Naive B cell (primary cell): ENCODE measurements around the gene GZMB. TPM values are rescaled to one million over a fixed set of nuclear protein-coding genes. Genes with fewer than 3 reads are reported as not detected.
"Not testable (repeated sequence)": the region's sequence is repeated elsewhere in the genome, so short reads cannot be mapped to it uniquely, and the experiment has no call there.

Experiments
- ATAC-seq, 2 donors: fragments of 150-1000 bp; cut with Tn5 transposase; 2 replicates each; pipeline ENCODE4 v1.10.0; 2021; ENCODE audit warnings: low read depth in 2 of 2, mild to moderate bottlenecking in 2 of 2, moderate library complexity in 2 of 2
- DNase-seq: peaks from one replicate; pipeline ENCODE4 v3.0.0; 2022
- H3K27ac Mint-ChIP-seq, 6 donors: one replicate each; pipeline ENCODE4 v1.8.0; 2020 to 2022; ENCODE audit warnings: mild to moderate bottlenecking in 6 of 6, mixed read lengths in 6 of 6, moderate library complexity in 5 of 6, inconsistent platforms in 2 of 6
- H3K27me3 Mint-ChIP-seq, 3 donors: one replicate each; pipeline ENCODE4 v1.8.0; 2021 to 2022; ENCODE audit warnings: mixed read lengths in 3 of 3, mild to moderate bottlenecking in 1 of 3
- H3K36me3 Mint-ChIP-seq, 2 donors: one replicate each; pipeline ENCODE4 v1.8.0; 2020 to 2022; ENCODE audit warnings: mixed read lengths in 2 of 2, inconsistent platforms in 1 of 2, mild to moderate bottlenecking in 1 of 2
- H3K4me1 Mint-ChIP-seq, 3 donors: one replicate each; pipeline ENCODE4 v1.8.0; 2020 to 2022; ENCODE audit warnings: mixed read lengths in 3 of 3, inconsistent platforms in 1 of 3, mild to moderate bottlenecking in 1 of 3, moderate library complexity in 1 of 3
- H3K4me3 Mint-ChIP-seq, 8 donors: one replicate each; pipeline ENCODE4 v1.8.0; 2020 to 2022; ENCODE audit warnings: mild to moderate bottlenecking in 8 of 8, mixed read lengths in 8 of 8, moderate library complexity in 8 of 8, inconsistent platforms in 2 of 8
- H3K9me3 Mint-ChIP-seq, 7 donors: one replicate each; pipeline ENCODE4 v1.8.0; 2020 to 2022; ENCODE audit warnings: mixed read lengths in 7 of 7, mild to moderate bottlenecking in 5 of 7, inconsistent platforms in 2 of 7, moderate library complexity in 1 of 7
- polyA plus RNA-seq, 6 donors: library from polyadenylated mRNA; unstranded; fragments of 300-500 nt; fragmentation: Illumina TruSeq; gene quantifications; one replicate each; pipeline ENCODE4 v1.2.3, GENCODE V29; 2021; ENCODE audit warnings: low read depth in 6 of 6

Gene GZMB
- polyA plus RNA-seq, 6 donors from 2014 or later, result 1.1 to 3.2 (median 2.6) TPM

DNA sequence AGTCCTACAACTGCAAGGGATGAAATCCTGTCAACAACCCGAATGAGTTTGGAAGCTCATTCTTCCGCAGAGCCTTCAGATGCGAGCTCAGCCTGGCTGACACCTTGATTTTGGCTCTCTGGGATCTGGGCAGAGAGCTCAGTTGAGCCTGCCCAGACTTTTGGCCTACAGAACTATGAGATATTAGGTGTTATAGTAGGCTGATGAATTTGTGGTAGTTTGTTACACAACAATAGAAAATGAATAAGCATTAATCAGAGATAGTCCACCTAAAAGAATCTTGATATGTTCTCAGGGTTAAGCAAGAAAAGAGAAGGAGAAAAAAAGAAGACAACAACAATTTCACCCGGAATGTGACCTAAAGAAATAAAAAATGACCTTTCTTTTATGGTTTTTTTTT, 30.4 kb upstream of the GZMB start:
- DNase-seq (no peak), ATAC-seq (no peak)
- Mint-ChIP-seq H3K27me3 (peaks cover 0 to 5% (median 0%) of the 10 kb centered on the region in 3 donors), H3K36me3 (no peaks in the 10 kb centered on the region), H3K9me3 (peaks cover 0 to 5% (median 0%) of the 10 kb centered on the region in 7 donors), H3K4me1 (peaks cover 37 to 56% (median 42%) of the 10 kb centered on the region in 3 donors), H3K4me3 (peak overlapping the region in 1 of 8 donors; percentile 32), H3K27ac (peak overlapping the region in 2 of 6 donors; percentile 47 to 54)

DNA sequence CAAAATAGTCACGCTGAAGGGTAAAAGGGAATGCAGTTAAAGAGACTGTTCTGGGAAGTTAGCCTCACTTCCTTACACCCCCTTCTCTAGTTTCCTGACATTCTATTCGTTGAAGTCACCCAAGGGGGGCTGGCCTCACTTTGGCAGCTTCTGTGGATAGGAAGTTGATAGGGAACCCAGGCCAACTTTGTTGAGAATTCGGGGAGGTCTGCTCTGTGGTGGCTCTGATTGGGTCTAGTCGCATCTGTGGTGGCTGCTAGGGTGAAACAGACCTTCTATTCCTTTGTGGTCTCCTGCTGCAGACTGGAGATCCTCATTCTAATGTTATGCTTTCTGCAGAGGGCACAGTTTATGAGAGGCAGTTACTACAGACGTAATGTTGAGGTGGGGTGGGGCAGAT, 28.8 kb upstream of the GZMB start:
- peaks cover 33 to 50% (median 42%) of the 10 kb centered on the region in 3 donors for H3K4me1 Mint-ChIP-seq
- peaks cover 0 to 5% (median 0%) of the 10 kb centered on the region in 7 donors for H3K9me3 Mint-ChIP-seq
- no peak for DNase-seq
- ATAC-seq, result peak; percentile 20
- H3K27me3 Mint-ChIP-seq, result peaks cover 0 to 5% (median 3%) of the 10 kb centered on the region in 3 donors
- peak overlapping the region in 2 of 8 donors; percentile 33 to 76 for H3K4me3 Mint-ChIP-seq
- peak overlapping the region in 2 of 6 donors; percentile 60 to 67 for H3K27ac Mint-ChIP-seq
- no peaks in the 10 kb centered on the region for H3K36me3 Mint-ChIP-seq

DNA sequence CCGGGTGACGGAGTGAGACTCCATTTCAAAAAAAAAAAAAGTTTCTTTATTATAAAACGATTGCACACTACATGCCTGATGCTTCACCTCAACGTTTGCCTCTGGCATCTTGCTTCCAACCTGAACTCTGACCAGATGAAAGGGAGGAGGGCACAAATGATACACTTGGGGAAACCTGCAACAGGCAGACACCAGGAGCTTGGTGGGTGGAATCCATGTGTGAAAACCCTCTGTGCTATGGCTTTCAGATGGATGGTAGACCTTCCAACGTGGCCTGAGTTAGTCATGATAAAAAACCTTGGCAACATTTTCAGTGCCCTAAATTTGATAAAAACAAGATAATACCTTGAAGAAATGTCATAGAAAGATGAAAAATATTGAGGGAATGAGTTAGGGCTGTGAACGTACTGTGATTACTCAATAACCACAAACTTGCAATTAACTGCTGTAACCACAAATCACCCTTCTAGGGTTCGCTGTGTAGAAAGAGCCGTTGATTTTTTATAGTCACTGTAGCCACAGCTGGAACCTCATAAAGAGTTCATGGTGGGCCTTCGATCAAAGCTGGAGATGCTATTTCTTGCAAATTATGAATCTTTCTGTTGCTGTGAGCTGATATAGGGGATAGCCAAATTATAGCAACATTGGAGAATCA, 26.1 kb upstream of the GZMB start:
- Mint-ChIP-seq H3K9me3 (no peaks in the 10 kb centered on the region), H3K4me3 (no peak overlapping the region), H3K4me1 (peaks cover 22 to 32% (median 31%) of the 10 kb centered on the region in 3 donors), H3K36me3 (no peaks in the 10 kb centered on the region), H3K27ac (peak overlapping the region in 1 of 6 donors; percentile 30), H3K27me3 (peaks cover 0 to 5% (median 4%) of the 10 kb centered on the region in 3 donors)
- ATAC-seq (no peak), DNase-seq (no peak)

DNA sequence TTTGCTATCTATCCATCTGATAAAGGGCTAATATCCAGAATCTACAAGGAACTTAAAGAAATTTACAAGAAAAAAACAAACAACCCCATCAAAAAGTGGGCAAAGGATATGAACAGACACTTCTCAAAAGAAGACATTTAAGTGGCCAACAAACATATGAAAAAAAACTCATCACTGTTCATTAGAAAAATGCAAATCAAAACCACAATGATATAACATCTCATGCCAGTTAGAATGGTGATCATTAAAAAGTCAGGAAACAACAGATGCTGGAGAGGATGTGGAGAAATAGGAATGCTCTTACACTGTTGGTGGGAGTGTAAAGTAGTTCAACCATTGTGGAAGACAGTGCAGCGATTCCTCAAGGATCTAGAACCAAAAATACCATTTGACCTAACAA, 14.4 kb upstream of the GZMB start:
- not testable (repeated sequence) for H3K27ac Mint-ChIP-seq, H3K27me3 Mint-ChIP-seq, H3K4me3 Mint-ChIP-seq, DNase-seq, ATAC-seq
- peaks cover 6 to 14% of the 10 kb centered on the region in 2 donors for H3K36me3 Mint-ChIP-seq
- H3K9me3 Mint-ChIP-seq, result peaks cover 5 to 46% (median 32%) of the 10 kb centered on the region in 7 donors
- peaks cover 16 to 31% (median 23%) of the 10 kb centered on the region in 3 donors for H3K4me1 Mint-ChIP-seq

DNA sequence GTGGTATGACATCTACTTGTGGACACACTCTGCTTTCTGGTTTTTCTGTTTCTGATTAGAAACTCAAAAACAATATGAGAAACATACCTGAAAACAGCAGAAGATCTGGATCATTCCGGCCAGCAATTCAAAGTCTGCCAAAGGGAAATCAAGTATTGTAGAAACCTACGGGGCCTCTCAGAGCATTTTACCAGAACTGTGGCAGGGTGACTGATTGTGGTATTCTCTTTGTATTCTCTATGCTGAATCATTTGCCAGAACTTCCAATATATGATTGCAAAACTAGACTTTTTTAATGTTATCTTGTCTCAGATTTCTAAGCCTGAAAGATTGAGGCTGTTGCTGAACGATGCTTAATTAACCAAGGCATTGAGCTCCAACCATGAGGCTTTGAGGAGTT, 5.9 kb upstream of the GZMB start:
- Mint-ChIP-seq H3K36me3 (no peaks in the 10 kb centered on the region), H3K9me3 (peaks cover 0 to 4% (median 0%) of the 10 kb centered on the region in 7 donors), H3K27ac (peak overlapping the region in 2 of 6 donors; percentile 44 to 64), H3K4me3 (no peak overlapping the region), H3K27me3 (peaks cover 0 to 19% (median 7%) of the 10 kb centered on the region in 3 donors), H3K4me1 (peaks cover 0 to 2% (median 0%) of the 10 kb centered on the region in 3 donors)
- ATAC-seq (no peak), DNase-seq (no peak)

DNA sequence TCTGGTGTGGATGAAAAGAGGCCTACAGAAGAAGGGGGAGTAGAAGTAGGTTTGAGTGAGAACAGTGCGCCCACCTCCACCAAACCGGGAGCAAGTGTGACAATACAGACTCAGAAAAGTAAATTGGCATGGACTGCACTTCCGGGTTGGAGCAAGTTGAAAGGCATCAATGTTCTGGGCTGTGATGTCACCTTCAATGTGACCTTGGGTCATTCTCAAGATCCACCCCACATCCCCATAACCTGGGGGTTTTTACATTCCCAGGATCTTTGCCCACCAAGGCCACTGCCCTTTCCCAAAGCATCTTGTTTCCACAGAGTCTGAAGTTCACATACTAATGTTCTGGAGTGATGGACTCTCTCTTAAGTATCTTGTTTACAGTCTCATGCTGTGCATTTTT, 5.3 kb upstream of the GZMB start:
- H3K27me3 Mint-ChIP-seq, result peaks cover 3 to 22% (median 7%) of the 10 kb centered on the region in 3 donors
- ATAC-seq, result no peak
- H3K36me3 Mint-ChIP-seq, result no peaks in the 10 kb centered on the region

DNA sequence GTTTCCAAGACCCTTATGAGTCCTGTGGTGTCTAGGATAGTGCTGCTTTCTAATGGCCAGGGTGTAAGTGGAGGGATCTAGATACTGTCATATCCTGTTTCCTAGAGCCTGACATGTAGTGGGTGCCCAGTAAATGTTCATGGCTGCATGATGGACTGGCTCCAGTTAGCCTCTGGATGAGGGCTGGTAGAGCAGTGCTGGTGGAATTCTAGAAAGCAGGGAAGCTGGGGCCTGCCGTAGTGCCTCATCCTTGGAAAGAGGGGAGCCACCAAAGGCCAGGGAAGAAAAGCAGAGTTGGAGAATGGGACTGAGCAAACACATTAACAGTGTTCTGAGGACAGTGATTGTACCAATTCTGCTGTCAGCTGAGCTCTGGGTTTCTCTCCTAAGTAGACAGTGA, 637 bp downstream of the GZMB start:
- no peak overlapping the region for H3K4me3 Mint-ChIP-seq
- no peaks in the 10 kb centered on the region for H3K36me3 Mint-ChIP-seq
- H3K27ac Mint-ChIP-seq, result peak overlapping the region in 2 of 6 donors; percentile 25 to 65
- no peak for ATAC-seq
- H3K27me3 Mint-ChIP-seq, result peaks cover 3 to 16% (median 6%) of the 10 kb centered on the region in 3 donors
- DNase-seq, result no peak
- H3K4me1 Mint-ChIP-seq, result peaks cover 0 to 8% (median 4%) of the 10 kb centered on the region in 3 donors
- peaks cover 0 to 3% (median 0%) of the 10 kb centered on the region in 7 donors for H3K9me3 Mint-ChIP-seq

More for the DNA sequence above, 5.3 kb upstream of the GZMB start:
- Mint-ChIP-seq H3K4me3 (no peak overlapping the region), H3K27ac (peak overlapping the region in 1 of 6 donors; percentile 69), H3K9me3 (peaks cover 0 to 3% (median 0%) of the 10 kb centered on the region in 7 donors), H3K4me1 (no peaks in the 10 kb centered on the region)
- DNase-seq, result no peak

DNA sequence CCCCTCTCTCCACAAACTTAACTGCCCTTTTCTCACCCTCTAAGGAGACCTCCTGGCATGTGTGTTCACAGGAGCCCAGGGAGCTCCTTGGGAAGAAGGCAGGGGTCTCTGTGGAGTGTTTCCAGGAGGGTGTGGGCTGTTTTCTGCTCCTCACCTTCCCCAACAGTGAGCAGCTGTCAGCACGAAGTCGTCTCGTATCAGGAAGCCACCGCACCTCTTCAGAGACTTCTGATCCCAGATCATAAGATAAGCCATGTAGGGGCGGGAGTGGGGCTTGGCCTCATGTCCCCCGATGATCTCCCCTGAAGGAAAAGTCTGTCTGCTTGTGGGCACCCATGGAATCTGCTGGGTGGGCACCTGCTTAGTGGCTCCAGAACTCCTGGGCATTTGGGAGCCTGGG, 1.2 kb downstream of the GZMB start:
- Mint-ChIP-seq H3K27me3 (peaks cover under 1 to 16% (median 3%) of the 10 kb centered on the region in 3 donors), H3K27ac (peak overlapping the region in 1 of 6 donors; percentile 64), H3K4me1 (peaks cover 0 to 8% (median 4%) of the 10 kb centered on the region in 3 donors), H3K36me3 (no peaks in the 10 kb centered on the region), H3K9me3 (peaks cover 0 to 2% (median 0%) of the 10 kb centered on the region in 7 donors), H3K4me3 (peak overlapping the region in 1 of 8 donors; percentile 18)
- DNase-seq (no peak), ATAC-seq (no peak)

DNA sequence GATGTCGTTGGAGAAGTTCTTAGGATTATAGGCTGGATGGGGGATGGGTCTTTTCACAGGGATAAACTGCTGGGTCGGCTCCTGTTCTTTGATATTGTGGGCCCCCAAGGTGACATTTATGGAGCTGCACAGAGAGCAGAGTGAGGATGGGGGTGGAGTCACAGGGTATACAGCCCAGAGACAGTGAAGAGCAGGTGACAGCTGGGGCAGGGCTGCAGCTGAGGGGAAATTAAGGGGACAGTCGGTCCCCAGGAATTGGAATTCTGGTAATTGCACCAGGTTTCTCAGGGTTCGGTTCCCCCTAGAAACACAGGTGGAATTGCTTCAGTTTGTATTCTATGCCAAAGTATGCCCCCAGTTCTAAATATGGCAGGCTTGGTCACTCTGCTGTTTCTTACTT, 1.7 kb downstream of the GZMB start:
- Mint-ChIP-seq H3K4me1 (peaks cover 0 to 8% (median 4%) of the 10 kb centered on the region in 3 donors), H3K27me3 (peaks cover 3 to 16% (median 5%) of the 10 kb centered on the region in 3 donors), H3K4me3 (peak overlapping the region in 1 of 8 donors; percentile 53), H3K36me3 (no peaks in the 10 kb centered on the region), H3K27ac (no peak overlapping the region), H3K9me3 (peaks cover 0 to 2% (median 0%) of the 10 kb centered on the region in 7 donors)
- DNase-seq (no peak), ATAC-seq (no peak)

DNA sequence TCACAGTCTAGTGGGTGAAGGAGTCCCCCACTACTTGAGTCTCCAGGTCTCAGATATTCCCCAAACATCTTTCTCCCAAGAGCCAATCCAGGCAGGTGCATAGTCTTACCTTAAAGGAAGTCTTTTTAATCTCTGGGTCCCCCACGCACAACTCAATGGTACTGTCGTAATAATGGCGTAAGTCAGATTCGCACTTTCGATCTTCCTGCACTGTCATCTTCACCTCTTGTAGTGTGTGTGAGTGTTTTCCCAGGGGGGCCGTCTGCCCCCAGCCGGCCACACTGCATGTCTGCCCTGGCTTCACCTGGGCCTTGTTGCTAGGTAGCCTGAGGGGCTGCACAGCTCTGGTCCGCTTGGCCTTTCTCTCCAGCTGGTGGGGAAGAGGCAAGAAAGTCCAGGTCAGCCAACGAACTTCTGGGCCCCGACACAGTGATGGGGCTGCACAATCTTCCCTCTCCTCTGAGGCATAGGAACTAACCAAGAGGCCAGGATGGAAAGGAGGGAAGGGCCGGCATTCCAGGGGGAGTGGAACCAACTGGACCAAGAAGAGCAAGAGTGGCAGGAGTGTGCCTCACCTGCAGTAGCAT, 2.1 kb downstream of the GZMB start:
- no peaks in the 10 kb centered on the region for H3K36me3 Mint-ChIP-seq
- peaks cover 0 to 8% (median 4%) of the 10 kb centered on the region in 3 donors for H3K4me1 Mint-ChIP-seq
- peaks cover 3 to 16% (median 5%) of the 10 kb centered on the region in 3 donors for H3K27me3 Mint-ChIP-seq
- H3K27ac Mint-ChIP-seq, result no peak overlapping the region
- peaks cover 0 to 2% (median 0%) of the 10 kb centered on the region in 7 donors for H3K9me3 Mint-ChIP-seq
- ATAC-seq (no peak), DNase-seq (no peak)
- peak overlapping the region in 1 of 8 donors; percentile 53 for H3K4me3 Mint-ChIP-seq

DNA sequence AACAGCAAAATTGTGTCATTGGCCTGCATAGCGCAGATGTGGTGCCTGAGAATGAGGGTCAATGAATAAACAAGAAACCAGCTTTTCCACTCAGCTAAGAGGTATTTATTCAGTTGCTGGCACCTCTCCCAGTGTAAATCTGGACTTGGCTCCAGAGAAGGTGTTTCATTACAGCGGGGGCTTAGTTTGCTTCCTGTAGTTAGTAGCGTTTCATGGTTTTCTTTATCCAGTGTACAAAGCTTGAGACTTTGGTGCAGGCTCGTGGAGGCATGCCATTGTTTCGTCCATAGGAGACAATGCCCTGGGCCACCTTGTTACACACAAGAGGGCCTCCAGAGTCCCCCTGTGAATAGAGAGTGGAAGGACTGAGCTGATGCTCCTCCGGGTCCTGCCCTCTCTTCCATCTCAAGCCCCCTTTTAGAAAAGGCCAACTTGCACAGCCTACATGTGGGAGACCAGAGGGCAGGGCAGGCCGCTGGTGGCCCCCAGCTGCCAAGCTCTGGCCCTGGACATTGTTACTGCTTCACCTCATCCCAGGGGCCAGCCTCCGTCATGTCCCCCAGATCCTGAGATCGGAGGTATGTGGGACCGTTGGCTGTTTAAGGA, 3.0 kb downstream of the GZMB start:
- no peak overlapping the region for H3K27ac Mint-ChIP-seq
- H3K36me3 Mint-ChIP-seq, result no peaks in the 10 kb centered on the region
- peaks cover 0 to 2% (median 0%) of the 10 kb centered on the region in 7 donors for H3K9me3 Mint-ChIP-seq
- H3K4me1 Mint-ChIP-seq, result peaks cover 0 to 8% (median 4%) of the 10 kb centered on the region in 3 donors
- H3K27me3 Mint-ChIP-seq, result peaks cover 3 to 11% (median 5%) of the 10 kb centered on the region in 3 donors
- no peak overlapping the region for H3K4me3 Mint-ChIP-seq
- no peak for DNase-seq
- no peak for ATAC-seq

DNA sequence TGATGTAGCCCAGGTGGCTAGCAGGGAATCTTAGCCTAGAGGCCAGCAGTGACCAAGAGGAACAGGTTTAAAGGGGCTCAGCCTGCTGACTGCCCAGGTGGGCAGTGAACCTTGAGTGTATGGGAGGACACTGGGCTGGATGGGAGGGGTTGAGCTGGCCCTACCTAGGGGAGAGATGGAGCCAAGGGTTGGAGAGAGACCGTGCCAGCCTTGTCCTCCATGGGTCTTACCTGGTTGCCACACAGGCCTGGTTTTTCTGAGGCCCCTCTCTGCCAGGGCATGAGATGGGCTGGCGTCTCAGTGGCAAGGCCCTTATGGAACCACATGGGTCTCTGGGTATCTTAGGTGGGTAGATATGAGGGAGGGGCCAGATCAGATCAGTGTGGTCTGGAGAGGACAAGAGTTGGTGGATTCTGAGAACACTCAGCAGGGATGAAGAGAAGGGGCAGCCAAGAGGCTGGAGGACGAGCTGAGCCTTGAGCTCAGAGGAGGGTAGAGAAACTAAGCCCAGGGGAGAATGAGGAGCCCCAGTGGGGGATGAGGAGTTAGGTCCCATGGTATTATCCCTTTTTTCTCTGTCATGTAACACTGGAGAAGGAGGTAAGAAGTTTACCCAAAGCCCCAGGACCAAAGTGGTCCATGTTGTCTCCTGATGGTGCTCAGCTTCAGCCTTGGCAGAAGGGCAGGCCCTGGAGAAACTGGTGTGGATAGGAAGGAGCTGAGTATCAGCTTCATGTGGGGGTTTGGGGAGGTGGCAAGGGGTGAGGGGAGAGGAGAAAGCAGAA, 3.7 kb downstream of the GZMB start:
- ATAC-seq (no peak), DNase-seq (no peak)
- Mint-ChIP-seq H3K27me3 (peaks cover 3 to 11% (median 5%) of the 10 kb centered on the region in 3 donors), H3K36me3 (no peaks in the 10 kb centered on the region), H3K27ac (peak overlapping the region in 4 of 6 donors; percentile 32 to 87 (median 63)), H3K4me3 (no peak overlapping the region), H3K9me3 (peaks cover 0 to 2% (median 0%) of the 10 kb centered on the region in 7 donors), H3K4me1 (peaks cover 0 to 8% (median 4%) of the 10 kb centered on the region in 3 donors)

DNA sequence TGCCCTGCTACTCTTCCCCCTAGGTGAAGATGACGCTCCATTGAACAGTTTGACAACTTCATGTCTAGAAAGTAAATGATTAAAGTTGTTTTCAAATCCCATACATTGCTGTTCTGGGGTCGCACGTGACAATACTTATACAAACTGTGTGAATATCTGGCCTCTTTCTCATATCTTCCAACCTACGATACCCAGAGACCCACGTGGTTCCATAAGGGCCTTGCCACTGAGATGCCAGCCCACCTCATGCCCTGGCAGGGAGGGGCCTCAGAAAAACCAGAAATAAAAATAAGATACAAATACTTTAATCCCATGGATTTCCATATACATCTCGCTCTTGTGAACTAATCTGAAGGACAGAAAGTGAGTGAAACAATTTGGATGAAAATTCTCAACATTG, 4.5 kb downstream of the GZMB start:
- ATAC-seq (no peak), DNase-seq (no peak)
- Mint-ChIP-seq H3K27me3 (peaks cover 3 to 13% (median 5%) of the 10 kb centered on the region in 3 donors), H3K27ac (peak overlapping the region in 2 of 6 donors; percentile 3 to 44), H3K9me3 (peaks cover 0 to 2% (median 0%) of the 10 kb centered on the region in 7 donors), H3K36me3 (no peaks in the 10 kb centered on the region), H3K4me3 (no peak overlapping the region), H3K4me1 (peaks cover 0 to 8% (median 4%) of the 10 kb centered on the region in 3 donors)
